NCI-H1436 treated with DMSO at 0.1 percent for 48 hours (cell line): Measurements from ENCODE around the gene SMAD3.

ENCODE experiments used
- DNase-seq: peaks from one replicate; lab custom pipeline; 2025; lab: John Stamatoyannopoulos, UW

SMAD3 gene

GRCh38 chr15:67096546-67097294, 31.3 kb downstream of the SMAD3 start:
- DNase-seq = no peak

DNA sequence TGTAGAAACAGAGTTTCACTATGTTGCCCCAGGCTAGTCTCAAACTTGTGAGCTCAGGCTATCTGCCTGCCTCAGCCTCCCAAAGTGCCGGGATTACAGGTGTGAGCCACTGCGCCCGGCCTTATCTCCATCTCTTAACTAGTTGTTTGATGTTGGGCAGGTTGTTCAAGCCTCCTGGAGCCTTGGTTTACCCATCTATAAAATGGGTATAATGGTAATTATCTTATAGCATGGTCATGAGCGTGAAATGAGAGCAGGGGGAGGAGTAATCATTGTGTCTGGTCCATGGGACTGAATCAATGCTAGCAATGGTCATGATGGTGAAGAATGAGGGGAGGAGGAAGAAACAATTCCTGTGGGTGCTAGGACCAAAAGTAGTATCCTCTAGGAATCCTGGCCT, 32.0 kb downstream of the SMAD3 start:
- no peak for DNase-seq

DNA sequence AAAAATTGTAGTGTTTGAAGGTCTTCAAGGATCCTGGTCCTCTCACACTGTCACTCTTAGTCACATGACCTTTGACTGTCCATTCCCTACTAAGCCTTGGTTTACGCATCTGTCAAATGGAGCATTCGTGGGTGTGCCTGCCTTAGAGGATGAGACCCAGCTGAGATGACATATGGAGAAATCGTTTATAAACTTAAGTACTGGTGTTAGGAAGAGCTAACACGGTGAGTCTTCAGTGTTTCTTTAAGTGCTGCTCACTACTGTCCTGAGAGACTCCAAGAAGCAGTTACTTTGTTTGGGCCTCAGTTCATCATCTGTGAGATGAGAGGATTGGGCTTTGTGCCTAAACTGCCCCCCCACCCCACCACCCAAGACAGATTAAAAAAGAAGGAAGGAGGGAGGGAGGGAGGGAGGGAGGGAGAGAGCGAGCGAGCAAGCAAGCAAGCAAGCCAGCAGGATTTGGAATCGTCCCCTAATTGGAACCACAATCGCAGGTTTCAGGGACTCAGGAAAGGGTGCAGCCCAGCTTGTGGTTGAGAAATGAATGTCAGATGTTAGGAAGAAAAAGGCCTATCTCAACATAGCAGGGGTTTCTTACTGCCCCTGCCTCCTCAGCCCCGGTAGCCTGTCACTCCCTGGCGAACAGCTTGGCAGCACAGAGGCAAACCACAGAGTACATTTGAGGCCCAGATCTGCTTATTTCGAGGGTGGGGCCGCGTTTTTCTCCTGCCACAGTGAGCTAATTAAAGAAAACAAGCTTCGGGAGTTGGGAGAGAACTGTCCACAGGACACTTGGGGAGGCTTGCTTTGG, 32.7 kb downstream of the SMAD3 start:
- no peak for DNase-seq

DNA sequence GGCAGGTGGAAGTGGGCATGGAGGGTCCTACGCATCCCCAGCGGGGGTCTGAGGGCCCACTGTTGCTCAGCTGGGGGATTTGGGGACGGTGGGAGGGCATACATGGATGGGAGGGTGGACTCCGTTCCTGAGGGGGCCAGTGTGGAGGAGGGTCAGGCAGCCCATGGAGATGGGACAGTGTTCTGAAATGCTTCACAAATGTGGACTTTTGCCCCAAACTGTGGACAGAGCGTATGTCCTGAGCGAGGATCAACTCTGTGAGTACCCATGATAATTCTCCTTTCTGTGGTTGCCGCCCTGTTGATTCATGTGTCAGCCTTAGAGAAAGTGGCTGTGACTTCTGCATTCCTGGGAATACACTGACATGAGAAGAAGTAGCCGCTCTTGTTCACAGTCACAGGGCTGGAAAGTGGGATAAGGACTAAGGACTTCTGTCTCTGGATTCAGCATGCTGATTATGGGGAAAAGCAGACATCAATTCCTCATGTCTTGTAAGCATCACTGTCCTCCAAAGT, 33.4 kb downstream of the SMAD3 start:
- no peak for DNase-seq

DNA sequence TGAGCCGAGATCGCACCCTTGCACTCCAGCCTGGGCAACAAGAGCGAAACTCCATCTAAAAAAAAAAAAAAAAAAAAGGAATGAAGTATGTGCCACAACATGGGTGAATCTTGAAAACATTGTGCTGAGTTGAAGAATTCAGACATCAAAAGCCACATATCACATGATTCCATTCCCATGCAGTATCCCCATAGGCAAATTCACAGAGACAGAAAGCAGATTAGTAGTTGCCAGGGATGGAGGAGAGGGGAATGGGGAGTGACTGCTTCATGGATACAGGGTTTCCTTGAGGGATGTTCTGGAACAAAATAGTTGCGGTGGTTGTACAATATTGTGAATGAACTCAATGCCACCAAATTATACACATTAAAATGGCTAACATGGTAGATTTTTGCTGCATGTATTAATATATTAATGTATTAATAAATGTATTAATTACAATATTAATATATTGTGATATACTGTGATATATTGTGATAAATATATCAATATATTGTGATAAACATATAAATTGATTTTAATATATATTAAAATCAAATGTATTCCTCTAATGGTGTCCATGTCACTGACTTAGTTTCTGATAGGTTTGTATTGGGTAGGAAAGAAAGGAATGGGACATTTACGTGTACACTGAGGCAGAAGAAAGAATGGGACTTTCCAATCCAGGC, 34.9 kb downstream of the SMAD3 start:
- no peak for DNase-seq

- no peak for DNase-seq
Measured at GRCh38 chr15:67100801-67101581, 35.6 kb downstream of the SMAD3 start.

DNA sequence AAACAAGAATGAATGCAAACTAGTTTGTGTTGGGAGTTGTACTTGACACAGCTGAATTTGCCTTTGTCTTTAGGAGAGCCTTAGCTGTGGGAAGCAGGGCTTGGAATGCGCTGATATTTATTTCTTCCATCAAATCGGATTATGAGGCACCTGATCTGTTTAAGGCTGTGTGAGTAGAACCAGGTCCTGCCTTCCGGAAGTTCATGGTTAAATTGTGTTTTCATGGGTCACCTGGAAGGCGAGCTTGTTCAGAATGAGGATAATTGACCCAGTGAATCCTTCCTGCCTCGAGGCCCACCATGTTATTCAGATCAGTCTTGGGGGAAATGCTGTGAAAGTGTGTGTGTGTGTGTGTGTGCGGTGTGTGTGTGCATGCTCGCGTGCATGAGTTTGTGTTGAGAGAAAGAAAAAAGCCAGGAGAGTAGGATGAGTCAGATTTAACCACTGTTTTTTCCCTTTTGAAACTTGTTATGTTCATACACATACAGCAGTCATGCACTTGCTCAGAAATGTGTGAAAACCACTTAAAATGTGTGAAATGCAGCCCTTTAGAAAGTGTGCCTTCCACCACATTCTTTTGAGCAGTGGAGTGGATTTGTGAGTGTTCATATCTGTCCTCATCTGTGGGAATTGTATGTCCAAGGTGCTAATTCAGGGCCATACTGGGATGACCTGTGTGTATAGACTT, 36.7 kb downstream of the SMAD3 start:
- DNase-seq = no peak

- no peak for DNase-seq
Measured at GRCh38 chr15:67102599-67102929, 37.2 kb downstream of the SMAD3 start.

- DNase-seq = no peak
Measured at GRCh38 chr15:67103021-67103420, 37.6 kb downstream of the SMAD3 start.

DNA sequence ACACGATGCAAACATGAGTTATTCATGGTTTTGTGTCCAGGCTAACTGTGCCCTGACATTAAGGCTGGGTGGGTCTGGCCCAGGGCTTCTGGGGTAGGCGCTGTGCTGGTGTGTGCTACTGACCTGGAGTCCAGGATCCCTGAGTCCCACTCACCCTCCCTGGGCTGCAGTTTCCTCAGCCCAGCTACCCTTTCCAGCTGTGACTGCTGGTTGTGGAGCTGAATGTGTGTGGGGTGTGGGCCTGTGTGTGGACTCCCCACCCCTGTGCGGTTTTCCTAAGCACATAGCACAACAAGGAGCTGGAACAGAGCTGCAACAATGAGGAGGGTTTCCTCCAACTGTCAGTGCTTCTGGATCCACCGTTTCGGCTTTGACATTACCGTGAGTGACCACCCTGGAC, 38.0 kb downstream of the SMAD3 start:
- DNase-seq = no peak

DNA sequence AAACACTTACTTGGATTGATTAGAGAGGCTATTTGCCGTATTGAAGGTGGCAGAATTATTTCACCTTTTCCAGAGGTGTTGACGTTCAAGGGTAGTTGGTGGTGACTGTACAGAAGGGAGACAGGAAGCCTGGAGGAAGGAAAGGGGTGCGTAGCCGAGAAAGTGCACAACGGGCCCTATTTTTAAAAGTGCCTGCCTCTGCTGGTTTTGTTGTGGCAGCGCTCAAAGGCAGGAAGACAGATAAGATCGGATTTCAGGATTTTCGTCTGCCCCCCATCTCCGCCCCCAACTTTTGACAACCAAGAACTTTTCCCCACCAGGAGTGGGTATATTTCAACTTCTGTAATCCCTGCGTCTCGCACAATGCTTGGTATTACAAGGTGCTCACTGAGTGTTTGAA, 38.5 kb downstream of the SMAD3 start:
- no peak for DNase-seq

DNA sequence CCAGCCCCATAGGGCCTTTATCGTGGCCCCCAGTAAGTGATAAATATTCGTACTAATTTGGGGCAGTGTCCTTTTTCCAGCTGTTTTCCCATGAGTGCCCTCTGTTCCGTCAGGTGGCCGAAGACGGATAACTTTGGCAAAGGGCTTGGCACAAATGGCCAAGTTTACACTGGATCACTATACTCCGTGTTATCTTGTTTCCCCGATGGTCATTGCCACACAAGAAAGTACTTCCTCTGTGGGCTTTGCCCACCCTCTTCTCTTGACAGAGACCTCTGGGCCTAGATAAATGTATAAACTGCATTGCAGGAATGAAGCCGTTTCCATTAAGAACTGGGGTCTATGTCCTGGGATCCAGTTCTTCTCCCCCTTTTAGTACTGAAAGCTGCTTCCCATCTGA, 39.1 kb downstream of the SMAD3 start:
- no peak for DNase-seq

GRCh38 chr15:67105065-67105951, 39.9 kb downstream of the SMAD3 start:
- DNase-seq = no peak

DNA sequence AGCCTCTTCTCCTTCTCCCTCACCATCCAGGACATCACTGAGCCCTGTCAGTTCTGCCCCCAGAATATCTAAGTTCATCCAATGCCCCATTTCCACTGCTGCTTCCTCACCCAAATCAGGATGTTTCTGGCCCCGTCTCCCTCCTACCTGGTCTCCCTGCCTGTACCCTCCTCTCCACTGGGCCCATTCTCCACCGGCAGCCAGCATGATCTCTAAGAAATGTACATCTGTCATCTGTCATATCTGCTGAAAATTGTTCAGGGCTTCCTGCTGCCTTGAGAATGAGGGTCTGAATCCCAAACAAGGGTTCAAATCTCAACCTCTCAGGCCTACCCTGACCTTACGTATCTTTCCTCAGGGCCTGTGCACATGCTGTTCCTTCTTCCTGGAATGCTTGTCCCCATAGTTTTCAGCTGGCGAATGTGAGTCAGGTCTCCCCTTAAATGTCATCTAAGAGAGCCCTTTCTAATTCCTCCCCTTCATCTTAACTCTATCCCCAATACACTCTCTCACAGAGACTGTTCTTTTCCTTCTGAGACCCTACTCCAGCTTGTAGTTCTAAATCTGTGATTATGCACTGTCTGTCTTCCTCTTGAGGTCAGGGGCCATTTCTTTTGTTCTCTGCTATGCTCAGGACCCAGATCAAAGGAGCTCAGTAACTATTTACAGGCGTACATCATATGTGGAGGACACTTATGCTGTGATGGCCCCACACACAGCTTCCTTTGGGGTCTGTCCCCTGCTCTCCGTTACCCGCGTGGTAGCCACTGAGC, 40.8 kb downstream of the SMAD3 start:
- DNase-seq = no peak

DNA sequence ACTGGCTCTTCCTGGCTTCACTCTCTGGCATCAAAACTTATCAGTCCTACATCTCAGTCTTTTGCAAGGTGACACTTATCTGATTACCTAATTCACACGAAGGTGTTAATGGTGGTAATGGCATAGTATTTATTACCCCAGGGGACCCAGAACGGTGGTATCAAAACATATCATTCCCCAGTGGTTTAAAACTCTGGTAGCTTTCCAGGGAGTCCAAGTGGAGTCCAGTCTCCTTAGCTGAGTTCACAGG, 41.3 kb downstream of the SMAD3 start:
- no peak for DNase-seq

DNA sequence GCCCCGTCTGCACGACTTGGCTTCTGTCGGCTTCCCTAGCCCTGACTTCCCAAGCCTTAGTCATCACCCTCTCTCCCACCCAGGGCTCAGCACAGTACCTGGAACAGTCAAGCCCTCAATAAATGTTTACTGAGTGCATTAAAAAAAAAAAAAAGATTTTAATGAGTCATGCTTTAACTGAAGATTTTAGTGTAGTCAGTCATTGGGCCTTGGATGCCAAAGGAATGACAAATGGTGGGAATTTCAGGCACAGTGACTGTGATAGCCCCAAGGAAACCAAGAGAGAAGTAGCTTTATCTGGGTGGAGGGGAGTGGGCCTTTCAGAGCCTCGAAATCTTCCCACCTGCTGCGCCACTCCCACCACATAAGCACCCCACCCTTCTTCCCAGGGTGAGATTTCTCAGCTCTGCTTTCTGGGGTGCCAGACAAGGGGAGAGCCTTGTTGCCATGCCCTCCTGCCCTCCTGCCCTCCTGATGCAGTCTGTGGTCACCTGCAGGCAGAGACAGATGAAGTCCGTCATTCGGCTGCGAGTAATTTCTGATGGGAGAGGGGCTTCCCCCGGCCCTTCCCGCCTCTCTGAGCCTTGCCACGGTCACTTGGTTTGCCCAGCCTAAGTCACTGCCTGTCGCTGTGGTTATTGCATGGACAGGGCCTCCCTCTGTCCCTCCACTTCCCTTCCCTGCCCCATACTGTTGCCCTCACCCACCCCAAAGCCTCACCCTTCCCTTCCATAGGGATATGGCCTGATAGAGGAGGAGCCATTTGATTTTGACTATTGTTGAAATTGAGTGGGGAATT, 41.8 kb downstream of the SMAD3 start:
- DNase-seq = no peak

DNA sequence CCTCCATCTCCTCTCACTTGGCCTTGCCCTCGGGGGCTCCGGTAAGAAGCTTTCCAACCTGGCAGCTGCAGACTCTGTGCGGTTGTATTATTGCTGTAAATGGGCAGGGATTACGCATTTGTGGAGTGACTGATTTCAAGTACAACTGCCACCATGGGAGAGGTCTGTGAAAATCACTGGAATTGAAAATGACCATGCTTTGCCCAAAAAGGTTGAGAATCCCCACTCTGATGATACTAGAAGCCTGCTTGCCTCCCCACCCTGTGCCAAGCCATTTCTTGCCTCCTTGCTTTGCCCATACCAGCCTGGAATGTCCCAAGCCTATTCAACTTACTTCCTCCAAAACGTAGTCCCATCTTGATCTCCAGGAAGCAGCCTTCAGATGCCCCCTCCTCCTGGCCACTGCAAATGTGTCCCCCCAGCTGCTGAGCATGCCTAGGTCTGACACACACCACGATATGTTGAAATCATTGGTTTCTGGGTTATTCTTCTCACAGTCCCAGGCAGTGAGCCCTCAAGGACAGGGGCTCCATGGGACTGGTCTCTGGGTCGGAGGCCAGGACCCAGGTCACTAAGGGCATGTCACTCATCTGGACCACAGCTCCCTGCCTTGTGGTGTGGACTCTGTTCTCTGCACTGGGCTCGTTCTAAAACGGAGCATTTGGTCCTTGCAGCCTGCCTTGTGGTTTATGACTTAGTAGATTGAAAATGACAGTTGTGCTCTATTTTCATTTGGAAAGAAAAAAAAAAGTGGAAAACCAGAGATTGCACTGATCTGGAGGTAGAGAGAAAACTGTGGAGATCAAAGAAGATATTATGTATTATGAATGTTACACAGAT, 42.9 kb downstream of the SMAD3 start:
- DNase-seq = no peak
